Stimulated activated CD8-positive, alpha-beta memory T cell treated with anti-CD3 and anti-CD28 coated beads, Interleukin-12 subunit alpha, Interleukin-12 subunit beta, amount 100 ng/mL, for 4 hours (primary cell): ENCODE results near the gene FBXO31.
"Not testable (repeated sequence)": the region's sequence is repeated elsewhere in the genome, so short reads cannot be mapped to it uniquely, and the experiment has no call there.

Source experiments
- DNase-seq: peaks from one replicate; pipeline ENCODE4 v3.0.0-alpha.2; 2020; ENCODE audit warnings: low read depth

FBXO31 gene

DNA sequence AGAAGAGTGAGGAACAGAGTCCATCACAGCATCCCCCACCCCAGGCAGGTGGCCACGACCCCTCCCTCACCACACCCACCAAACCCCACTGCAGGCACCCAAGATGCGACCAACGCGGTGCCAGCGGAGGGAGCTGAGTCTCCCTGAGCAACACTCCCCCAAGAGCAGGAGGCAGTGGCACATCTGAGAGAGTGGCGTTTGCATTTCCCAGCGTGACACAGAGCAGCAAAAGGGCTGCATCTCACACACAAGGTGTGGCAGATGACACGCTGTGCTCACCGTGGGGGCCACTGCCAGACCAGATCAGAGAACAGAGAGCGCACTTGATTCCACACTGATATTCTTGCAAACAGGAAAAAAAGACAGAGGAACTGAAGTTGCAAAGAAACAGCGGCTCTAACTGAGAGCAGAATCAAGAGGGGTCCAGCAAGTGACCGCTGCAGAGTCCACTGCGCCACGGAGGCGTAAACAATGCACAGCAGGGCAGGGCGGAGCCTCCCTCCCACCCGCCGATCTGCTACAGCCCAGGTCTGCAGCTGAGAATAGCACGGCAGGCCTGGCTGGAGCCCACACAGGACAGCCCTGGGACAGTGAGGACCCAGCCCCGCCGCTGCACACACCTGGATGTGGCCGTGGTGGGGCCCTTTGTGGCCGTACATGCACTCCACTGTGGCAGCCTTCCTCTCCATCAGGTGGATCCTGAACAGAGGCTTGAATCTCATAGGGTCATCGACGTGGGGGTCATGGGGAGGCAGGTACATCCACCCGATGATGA lies 40.4 kb downstream of the FBXO31 start:
- DNase-seq = no peak

DNA sequence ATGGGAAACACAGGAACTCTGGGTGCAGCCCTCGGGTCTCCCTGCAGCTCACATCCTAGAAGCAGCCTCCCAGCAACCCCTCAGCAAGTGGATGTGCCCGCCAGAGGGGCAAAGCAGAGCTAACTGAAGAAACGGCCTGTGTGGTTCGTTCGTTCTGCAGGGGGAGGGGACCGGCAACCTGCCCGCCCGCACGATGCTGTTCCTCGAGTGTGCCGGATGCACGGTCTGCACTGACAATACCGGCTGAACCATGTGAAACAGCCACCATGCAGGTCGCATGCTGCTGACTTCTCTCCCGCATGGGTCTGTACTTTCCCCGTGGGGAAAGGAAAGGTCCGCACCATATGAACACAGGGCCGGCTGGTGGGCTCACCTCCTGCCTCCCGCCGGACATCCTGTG lies 41.1 kb downstream of the FBXO31 start:
- DNase-seq = no peak

DNA sequence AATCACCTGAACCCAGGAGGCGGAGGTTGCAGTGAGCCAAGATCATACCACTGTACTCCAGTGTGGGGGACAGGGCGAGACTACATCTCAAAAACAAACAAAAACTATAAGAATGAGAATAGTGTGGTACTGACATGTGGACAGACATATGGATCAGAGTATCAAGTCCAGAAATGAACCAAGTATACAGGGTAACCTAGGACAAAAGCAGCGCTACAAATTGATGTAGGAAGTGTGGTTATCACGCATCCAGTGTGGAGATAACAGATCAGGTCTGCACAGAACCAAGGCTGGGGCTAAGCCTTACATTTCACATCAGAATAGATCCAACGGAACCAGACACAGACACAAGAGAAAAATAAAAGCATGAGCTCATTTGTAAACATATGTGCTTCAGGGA lies 43.4 kb downstream of the FBXO31 start:
- DNase-seq = no peak

DNA sequence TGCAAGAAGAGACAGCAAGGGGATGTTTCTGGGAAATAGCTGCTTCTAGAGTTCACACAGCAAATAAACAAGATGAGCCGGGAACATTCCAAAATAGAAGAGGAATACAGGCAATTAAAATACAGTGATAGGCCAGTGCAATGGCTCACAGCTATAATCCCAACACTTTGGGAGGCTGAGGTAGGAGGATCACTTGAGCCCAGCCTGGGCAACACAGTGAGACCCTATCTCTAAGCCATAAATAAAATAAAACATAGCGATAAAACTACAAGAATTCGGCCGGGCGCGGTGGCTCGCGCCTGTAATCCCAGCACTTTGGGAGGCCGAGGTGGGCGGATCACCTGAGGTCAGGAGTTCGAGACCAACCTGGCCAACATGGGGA lies 43.9 kb downstream of the FBXO31 start:
- not testable (repeated sequence) for DNase-seq

GRCh38 chr16:87339086-87339723 lies 44.4 kb downstream of the FBXO31 start:
- no peak for DNase-seq

DNA sequence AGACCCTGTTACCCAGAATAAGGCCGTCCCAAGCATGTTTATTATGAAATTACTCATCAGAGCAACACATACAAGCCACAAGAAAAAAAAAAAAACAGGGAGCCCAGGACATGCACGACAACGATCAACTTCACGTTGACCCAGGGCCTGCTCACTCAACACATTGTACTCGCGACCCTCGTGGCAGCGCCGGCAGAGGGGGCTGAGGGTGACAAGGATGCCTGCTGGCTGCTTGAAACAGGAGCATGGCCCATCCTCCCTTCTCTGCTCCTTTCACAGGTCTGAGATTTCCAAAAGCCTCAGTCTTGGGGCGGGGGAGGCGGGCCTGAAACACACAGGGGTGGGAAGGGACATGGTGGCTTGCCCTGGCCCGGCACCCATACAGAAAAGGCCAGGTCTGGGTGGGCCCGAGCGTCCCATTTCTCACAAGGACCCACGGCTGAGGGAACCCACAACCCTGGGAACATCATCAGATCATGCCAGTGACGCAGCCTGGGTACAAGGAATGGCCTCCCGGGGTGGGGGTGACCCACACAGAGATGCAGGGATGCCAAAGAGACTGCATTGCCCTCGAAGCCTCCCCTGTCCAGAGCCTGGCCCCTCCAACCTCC lies 45.3 kb downstream of the FBXO31 start:
- no peak for DNase-seq

- no peak for DNase-seq
These were observed 46.3 kb downstream of the FBXO31 start for GRCh38 chr16:87337262-87337771.

GRCh38 chr16:87336434-87337240 lies 46.9 kb downstream of the FBXO31 start:
- DNase-seq = no peak

GRCh38 chr16:87335625-87336433 lies 47.7 kb downstream of the FBXO31 start:
- no peak for DNase-seq

DNA sequence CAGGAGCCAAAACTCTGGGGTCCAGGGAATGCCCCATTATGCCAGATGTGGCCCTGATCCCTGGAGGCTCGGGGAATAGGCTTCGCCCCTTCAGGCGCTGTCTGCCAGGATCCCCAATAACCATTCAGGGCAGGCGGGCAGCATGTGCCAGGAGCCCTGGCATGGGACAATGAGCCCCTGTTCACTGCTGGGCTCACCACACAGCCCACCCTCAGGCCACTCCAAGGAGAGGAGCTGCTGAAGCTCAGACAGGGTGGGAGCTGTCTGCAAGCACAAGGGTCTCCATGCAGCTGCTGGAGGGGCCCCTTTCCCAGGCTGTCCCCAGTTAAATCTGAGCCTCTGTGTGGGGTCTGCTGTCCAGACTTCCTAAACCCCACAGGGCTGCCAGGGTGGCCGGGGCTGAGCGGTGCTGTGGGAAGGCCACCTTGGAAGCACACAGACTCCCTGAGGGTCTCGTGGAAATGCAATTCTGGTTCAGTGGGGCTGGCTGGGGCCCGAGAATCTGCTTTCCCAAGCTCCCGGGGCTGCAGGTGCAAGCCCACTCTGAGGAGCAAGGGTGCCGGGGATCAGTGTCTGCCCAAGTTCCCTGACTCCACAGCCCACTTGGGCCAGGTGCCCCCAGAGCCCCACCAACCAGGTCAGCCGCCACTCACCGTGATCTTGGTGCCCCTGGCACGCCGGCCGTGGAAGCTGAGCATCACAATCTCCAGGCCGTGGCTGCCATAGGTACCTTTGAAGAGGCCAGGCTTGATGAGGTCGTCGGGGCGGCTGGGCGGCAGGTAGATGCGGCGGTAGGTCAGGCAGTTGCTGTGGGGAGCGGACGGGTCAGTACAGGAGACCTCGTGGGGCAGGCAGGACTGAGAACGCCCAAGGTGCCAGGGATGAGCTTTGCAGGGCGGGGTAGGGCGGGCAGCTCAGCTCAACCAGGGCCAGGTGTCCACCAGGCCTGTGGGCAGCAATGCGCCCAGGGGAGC lies 48.6 kb downstream of the FBXO31 start:
- no peak for DNase-seq

- DNase-seq = no peak
These were observed 49.8 kb downstream of the FBXO31 start for GRCh38 chr16:87333581-87334331.

- DNase-seq = no peak
These were observed 50.5 kb downstream of the FBXO31 start for GRCh38 chr16:87333101-87333500.

DNA sequence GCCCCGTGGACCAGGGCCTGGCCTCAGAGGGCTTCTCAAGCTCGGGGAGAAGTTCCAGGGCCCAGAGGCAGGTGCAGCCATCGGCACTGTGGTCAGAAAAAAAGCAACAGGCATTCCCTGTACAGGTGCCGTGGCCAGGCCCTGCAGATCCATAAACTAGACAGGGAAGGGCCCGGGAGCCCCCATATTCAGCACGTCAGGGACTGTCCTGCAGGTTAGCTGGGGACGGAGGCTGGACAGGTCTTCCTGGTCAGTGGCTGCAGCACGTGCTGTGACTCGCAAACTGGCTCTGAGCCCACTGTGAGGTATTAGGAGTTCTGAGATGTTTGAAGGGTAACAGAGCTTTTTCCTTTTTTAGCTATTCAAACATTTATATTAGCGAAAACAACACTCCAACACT lies 51.4 kb downstream of the FBXO31 start:
- no peak for DNase-seq

DNA sequence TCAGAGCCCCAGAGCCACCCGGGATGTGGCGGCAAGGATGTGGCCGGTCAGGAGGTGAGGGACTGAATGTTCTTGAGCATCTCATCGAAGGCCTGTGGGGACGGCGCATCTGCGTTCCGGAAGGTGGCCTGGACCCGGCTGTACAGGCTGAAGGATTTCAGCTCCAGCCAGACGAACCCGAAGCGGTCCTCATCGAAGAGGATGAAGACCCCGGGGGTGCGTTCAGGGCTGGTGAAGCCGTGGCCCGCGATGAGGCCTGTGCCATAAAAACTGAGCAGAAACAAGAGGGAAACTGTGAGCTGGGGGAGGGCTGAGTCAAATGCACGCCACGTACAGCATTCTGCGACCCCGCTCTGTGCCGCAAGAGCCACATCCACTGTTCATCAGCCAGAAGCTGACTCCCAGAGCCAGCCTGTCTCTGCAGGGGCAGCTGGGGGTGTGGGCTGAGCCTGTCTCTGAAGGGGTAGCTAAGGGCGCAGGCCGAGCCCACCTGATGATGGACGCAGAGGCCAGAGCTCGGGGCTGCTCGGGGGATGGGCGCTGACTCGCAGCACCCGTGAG lies 52.3 kb downstream of the FBXO31 start:
- DNase-seq = no peak

- DNase-seq = no peak
These were observed 52.9 kb downstream of the FBXO31 start for GRCh38 chr16:87330646-87331045.

DNA sequence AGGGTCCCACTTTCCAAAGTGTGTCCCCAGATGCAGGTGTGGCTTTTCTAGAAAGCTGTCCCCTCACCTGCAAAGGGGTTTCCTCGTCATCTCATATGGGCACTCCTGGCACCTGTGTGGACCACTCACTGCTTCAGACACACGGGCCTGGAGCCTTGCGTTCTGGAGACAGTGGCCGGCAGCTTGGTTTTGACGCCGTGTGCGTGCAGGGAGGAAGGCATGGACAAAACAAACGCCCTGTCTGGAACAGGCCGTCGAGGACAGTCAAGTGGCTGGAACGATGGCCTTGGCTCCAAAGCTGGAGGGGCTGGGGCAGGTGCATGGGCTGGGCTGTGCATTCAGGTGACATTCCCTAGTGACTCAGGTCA lies 53.3 kb downstream of the FBXO31 start:
- DNase-seq = no peak

DNA sequence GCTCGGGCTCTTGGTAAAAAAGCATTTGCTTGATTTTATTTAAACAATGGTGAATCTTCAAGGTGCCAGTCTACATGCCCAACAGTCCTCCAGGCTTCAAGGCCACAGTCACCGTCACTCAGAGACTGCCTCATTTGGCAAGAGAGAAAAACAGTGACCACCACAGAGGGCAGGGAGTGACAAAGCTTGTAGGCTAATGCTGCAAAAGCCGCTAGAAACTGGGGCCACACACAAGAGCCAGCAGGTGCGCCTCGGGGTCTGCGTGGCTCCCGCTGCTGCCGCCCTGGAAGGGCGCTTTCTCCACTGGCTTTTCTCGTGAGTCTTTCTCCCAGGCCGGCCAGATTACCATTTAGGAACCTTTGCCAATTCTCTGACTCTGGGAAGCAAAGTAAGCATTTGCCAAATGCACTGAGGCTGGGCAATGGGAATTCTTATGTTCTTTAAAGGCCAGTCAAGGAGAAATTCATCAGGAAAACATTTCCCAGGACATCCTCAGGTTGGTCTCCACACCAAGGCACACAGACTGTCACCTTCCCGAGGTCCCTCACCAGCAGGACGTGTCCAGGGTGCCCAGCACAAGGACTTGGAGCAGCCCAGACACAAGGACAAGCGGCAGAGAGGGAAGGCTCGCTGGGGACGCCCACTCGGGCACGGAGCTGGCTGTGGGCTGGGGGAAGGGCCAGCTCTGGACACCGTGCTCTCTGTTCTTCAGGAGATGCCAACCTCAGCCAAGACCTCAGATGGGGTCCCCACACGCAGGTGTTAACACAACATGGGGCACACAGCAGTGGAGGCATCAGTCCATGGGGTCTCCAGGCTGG lies 53.9 kb downstream of the FBXO31 start:
- DNase-seq = no peak

DNA sequence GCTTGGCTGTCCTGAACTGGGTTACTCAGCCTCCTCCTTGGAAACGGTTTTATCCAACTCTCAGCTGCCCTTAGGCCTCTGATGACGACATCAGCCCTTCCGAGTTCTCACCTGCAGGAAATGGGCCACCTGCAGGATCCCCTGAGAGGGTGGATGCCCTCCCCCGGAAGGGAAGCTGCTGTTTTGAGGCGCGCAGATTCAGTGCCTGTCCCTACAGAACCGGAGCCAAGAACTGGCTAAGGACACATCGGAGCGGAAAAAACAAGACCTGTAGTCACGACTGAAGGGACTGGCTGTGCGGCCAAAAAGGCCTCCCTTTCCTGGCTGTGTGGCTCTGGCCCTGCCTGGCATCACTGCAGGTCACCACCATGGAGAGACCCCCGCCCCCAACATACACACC lies 54.7 kb downstream of the FBXO31 start:
- no peak for DNase-seq
